Frontal cortex (tissue), 4 donors: ENCODE measurements around the gene ACTN4. TPM values are rescaled to one million over a fixed set of nuclear protein-coding genes. Genes with fewer than 3 reads are reported as not detected.

Source experiments
- DNase-seq, 2 donors: peaks; one replicate each; pipeline ENCODE4 v3.0.0; 2012; ENCODE audit warnings: low spot score in 2 of 2
- FAIRE-seq: peaks from 2 replicates; lab custom pipeline; 2012; peaks lifted over from hg19 to GRCh38; lab: Jason Lieb, UNC
- total RNA-seq: library from RNA; depleted of rRNA; stranded (reverse); fragments of >200 nt; gene quantifications from one replicate; pipeline ENCODE4 v1.2.3, GENCODE V29; 2014
- donor health status: control.
- donor health status: control.
- donor health status: control.

Gene ACTN4
- total RNA-seq, 1 donor from 2014 or later: 50.1 TPM

GRCh38 chr19:38674388-38675171 lies 27.1 kb downstream of the ACTN4 start:
- FAIRE-seq (no peak), DNase-seq (no peak)

DNA sequence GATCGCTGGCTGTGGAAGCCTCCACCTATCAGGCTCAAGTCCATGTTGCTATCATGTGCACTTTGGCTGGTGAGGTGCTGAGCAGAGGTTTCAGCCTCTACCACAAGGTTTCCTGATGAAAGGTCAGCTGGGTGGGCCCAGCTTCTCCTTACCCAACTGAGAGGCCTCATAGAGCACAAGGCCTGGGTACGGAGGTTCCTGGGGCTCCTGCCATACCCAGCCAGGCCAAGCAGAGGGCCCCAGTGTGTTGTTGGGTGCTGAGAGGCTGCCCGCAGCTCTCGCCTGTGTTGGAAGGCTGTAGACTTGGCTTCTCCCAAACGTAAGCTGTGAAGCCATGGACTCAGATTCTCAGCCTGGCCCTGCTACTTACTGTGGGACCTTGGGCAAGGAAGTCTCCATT lies 28.2 kb downstream of the ACTN4 start:
- FAIRE-seq (no peak), DNase-seq (no peak)

DNA sequence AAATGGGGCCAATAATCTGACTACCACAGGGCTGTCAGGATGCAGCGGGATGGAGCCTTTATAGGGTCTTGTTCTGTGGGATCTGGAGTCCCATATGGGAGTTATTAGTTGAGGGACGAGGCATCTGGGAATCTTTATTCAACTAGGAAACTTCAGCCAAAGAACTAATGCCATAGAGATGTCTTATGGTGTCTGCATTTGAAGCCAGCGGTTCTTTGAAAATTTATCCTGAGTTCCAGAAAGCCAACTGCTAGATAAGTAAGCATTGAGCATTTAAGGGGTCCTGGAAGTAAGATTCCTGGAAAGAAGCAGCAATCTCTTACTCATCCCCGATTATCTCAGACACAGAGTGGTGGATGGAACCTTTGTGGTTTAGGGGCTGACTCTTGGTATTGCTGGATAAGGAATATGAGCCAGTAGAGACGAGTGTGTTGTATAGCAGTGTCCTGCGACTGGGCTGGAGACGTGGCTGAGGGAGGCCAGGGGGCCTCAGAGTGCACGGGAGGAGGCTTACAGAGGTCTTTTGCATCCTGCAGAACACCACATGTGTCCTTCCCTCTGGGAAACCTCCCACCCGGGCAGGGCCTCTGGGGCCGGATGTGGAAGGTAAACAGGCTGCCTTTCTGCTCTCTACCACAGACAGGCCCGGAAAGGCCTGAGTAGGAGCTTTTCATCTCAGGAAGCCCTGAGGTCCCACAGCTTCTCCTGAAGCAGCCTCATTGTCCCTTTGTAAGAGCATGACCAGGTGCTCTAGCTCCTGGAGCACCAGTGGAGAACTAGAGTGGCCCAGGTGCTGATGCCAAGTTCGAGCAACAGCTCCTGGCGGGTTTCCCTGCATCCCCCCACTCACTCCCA lies 28.8 kb downstream of the ACTN4 start:
- FAIRE-seq (no peak), DNase-seq (no peak)

DNA sequence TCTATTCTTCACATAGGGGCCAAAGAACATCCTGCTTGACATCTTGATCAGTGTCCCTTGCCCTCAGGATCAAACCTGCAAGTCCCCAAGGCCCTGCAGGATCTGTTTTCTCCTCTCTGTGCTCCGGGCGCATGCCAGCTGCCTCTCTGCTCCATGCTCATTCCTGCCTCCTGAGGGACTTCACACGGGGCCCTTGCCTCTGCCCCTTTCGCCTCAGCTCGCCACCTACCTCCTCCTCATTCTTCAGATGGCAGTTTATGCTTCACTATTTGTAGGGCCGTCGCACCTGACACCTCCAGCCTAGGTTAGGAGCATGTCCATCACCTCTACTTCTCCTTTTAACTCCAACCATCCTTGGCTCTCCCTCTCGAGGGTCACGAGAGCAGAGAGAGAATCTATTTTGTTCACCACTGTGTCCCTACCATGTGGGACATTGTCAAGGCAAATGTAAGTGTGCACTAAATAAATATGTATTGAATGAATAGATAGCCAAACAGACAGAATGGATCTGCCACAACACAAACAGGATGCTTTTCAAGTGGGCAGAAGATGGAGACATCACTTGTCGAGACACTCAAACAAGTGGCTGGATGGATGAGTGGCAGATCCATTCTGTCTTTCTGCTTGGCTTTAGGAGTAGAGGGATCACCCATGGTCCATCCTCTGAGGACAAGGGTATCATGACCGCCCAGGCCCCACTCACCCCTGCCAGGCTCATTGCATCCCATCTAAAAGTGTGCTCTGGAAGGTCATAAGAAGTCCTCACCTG lies 29.6 kb downstream of the ACTN4 start:
- DNase-seq (no peak), FAIRE-seq (no peak)

DNA sequence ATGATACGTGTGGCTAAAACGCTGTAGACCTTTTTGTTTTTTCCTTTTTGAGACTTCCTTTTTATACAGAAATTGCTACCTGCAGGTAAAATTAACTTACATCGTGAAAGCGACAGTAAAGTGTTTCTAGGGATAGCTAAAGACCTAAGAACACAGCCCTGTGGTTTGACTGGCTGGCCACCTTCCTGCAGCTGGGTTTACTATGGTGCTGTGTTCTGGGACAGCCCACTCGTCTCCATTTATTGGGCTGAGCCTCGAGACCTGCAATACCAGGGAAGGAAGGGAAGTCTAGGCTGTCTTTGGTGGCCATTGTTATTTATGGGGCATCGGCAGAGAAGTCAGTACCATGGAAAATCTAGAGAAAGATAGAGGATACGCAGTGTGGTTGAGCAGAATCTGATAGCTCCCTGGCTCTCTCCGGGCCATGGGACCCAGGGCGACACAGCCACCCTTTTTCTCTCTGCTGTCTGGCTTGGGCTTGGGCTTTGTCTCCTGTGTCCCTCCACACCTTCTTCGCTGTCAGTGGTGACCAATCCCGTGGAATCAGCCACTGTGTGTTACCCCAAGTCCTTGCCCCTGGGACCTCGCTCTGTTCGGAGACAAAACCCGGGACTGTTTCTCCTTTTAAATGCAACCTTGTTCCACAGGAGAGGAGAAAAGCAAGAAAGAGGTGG lies 30.9 kb downstream of the ACTN4 start:
- no peak for DNase-seq
- no peak for FAIRE-seq

DNA sequence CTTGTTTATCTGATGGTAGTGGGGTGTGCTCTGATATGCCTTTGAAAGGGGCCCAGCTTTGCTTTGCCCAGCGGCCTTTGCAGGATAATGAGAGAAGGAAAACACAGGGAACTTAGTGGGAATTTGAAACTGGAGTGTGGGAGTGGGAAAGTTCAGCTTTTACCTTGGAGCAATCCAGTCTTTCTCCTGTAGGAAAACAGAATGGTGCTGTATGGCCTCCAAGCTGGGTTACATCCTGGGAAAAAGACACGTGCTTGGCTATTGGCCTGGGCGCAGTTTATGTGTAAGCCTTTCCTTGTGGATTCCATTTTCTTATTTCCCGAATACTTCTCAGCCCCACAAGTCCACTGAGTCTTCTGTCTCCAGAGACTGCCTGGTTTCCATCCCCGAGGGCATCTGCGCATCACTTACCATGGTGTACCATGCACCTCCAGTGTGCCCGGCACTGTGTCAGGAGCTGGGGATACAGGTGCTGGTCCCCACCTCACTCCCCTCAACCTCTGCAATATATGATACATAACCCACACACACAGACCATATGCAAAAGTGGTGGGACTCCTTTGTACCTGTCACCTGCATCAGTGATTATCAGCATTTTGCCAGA lies 31.5 kb downstream of the ACTN4 start:
- no peak for DNase-seq
- FAIRE-seq: no peak

DNA sequence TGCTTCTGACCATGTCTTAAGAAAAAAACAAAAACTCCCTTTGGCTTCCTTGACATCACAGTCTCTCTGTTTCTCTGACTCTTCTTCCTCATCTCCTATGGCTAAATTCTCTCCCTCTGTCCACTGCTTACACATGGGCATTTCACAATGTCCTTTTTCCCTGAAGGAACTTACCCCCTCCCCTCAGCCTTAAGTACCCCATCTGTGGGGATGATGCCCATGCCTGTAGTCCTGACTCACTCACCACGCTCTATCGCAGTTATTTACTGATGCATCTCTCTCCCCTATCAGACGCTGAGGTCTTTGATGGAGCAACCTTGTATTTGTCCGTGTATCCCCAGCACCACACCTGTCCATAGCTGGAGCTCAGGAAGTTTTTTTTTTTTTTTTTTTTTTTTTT lies 32.4 kb downstream of the ACTN4 start:
- FAIRE-seq (no peak), DNase-seq (no peak)

DNA sequence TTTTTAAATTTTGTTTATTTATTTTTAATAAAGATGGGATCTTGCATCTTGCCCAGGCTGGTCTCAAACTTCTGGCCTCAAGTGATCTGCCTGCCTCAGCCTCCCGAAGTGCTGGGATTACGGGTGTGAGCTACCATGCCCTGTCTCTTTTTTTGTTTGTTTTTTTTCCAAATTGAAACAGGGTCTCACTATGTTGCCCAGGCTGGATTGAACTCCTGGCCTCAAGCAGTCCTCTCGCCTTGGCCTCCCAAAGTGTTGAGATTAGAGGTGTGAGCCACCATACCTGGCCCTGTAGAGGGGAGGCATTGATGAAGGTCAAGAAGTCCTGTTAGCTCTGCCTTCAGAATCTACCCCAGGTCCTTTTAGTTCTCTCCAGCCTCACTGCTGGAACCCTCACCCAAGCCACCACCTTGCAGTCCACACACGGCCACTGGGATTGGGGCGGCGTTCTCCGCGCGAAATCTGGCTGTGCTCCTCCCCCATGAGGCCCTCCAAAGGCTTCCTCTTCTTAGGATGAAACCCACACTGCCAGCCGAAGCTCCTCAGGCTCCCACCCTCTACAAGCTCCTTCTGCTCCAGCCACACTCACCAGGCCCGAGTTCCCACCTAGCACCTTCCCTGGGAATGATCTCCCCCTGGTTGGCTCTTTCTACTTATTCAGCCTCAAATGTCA lies 34.9 kb downstream of the ACTN4 start:
- FAIRE-seq: no peak
- DNase-seq: no peak

DNA sequence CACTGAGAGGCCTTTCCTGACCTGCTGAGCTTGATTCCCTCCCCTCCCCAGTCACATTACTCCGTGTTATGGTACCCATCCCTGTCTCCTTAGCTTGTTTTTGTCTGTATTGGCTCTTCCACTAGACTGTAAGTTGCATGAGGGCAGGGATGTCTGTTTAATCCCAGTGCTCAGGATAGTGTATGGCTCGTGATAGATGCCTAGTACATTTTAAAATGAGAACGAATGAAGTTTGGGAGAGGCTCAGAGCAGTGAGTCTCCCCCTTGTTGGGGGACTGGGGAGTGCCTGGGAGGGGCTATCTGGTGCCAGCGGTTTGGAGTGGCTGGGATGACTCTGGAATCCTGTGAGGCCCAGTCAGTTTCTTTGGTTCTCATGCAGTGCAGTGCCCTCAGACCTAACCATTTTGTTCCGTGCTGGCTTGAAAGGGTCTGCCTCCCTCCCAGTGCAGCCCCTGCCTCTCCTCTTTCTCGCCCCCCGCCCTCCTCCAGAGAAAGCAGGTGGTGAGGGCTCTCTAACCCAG lies 35.5 kb downstream of the ACTN4 start:
- DNase-seq (no peak), FAIRE-seq (no peak)

DNA sequence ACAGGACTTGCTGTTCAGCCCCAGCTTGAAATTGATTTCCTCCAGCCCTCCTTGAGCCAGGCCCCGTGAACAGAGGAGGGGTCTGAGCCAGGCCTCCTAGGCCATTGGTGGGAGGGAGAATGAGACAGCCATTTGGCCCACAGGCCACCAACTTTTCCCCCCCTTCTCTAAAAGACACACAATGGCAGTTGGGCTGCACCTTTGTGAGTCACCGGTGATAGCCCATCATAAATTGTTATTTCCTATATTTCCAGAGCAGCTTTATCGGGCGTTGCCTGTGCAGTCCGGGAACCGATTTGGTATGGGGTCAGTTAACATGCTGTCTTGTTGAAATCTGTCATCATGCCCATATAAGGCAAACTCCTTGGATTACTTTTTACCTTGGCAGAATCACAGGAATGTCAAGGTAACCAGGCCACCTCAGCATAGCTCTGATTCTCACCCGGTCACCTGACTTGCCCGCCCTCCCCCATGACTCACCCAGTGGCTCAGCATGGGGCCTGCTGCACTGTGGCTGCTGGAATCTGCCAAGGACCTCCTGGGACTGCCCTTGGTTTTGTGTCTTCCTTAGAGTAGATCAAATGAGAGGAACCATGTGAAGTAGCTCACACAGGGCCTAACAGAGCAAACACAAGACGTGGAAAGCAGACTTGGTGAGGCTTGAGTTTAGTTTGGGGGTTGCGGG lies 36.1 kb downstream of the ACTN4 start:
- DNase-seq (no peak), FAIRE-seq (no peak)

DNA sequence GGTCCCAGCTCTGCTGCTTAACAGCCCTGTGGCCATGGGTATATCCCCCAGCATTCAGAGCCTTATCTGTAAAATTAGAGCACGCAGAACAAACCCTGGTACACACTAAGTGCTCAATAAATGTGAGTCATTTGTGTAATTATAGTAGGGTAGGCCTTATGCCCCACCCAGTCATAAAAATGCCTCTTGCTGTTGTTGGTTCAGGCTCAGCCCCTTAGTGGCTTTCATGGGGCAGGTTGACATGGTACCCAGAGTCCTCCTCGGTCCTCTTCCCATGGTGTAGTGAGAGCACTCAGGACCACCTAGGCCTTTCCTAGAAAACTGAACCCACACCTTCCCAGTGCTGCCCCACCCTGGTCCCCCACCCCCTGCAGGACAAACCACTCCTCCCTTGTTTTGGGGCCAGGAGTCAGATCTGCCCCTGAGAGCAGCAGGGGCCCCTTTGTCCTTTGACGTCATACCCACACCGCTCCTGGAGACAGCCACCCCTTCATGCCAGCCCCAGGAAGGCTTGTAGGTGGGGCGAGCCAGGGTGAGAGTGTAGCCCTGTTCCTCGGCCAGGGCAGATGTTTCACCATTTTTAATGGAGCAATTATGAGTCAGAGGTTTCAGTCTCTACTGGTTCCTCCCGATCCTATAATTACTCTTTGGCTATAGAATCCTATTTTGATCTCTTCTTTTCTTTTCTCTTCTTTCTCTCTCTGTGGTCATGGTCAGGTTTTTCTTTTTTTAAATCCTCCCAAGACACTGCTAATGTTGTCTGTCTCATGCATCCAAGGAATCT lies 36.8 kb downstream of the ACTN4 start:
- FAIRE-seq (no peak), DNase-seq (no peak)

DNA sequence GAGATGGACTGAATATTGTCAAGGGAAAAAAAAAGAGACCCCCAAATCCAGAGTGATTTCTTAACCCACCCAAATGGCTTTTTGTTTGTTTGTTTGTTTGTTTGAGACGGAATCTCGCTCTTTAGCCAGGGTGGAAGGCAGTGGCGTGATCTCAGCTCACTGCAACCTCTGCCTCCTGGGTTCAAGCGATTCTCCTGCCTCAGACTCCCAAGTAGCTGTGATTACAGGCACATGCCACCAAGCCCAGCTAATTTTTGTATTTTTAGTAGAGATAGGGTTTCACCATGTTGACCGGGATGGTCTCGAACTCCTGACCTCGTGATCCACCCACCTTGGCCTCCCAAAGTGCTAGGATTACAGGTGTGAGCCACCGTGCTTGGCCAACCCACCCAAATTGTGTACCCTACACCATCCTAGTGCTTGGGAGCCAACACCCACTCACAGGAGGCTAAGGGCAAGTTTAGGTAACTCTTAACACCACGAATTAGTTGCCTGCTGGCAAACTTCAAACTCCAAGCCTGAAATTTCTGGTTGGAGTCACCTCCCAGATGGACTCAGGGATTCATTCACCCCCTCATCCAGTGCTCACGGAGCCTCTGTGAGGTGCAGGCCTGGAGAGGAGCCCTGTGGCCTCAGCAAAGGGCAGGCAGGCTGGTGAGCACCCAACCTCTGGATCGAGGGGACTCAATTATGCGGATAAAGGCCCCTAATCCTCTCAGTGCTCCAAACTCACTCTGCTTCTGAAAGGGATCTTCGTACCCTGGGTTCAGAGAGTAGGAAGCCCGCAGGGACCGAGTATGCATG lies 37.6 kb downstream of the ACTN4 start:
- DNase-seq (no peak), FAIRE-seq (no peak)

- no peak for DNase-seq
- no peak for FAIRE-seq
Observed at GRCh38 chr19:38685666-38686529, 38.4 kb downstream of the ACTN4 start.

GRCh38 chr19:38686530-38686888 lies 39.1 kb downstream of the ACTN4 start:
- DNase-seq (no peak), FAIRE-seq (no peak)

- DNase-seq: no peak
- no peak for FAIRE-seq
Observed at GRCh38 chr19:38687837-38688378, 40.5 kb downstream of the ACTN4 start.

DNA sequence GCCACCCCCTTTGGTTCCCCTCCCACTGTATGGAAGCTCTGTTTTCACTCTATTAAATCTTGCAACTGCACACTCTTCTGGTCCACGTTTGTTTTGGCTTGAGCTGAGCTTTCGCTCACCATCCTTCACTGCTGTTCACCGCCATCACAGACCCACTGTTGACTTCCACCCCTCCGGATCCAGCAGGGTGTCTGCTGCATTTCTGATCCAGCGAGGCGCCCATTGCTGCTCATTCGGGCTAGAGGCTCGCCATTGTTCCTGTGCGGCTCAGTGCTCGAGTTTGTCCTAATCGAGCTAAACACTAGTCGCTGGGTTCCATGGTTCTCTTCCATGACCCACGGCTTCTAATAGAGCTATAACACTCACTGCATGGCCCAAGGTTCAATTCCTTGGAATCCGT lies 42.7 kb downstream of the ACTN4 start:
- no peak for FAIRE-seq
- DNase-seq: no peak
